Mesendoderm (in vitro differentiated cells): Measurements from ENCODE around the gene KRT6C.

ENCODE experiments used
- DNase-seq: peaks from one replicate; pipeline ENCODE4 v3.0.0; 2013
- H2AK5ac ChIP-seq: 2 replicates; pipeline ENCODE4 v1.6.1; 2013; ENCODE audit warnings: low read length, inconsistent platforms
- H2BK120ac ChIP-seq: 2 replicates; pipeline ENCODE4 v1.6.1; 2013; ENCODE audit warnings: low read depth, mild to moderate bottlenecking, low read length, moderate library complexity, mixed read lengths
- H2BK15ac ChIP-seq: replicated peaks from 2 replicates; pipeline ENCODE4 v1.6.1; 2013; ENCODE audit warnings: low read depth, mild to moderate bottlenecking, moderate library complexity
- H2BK5ac ChIP-seq: 2 replicates; pipeline ENCODE4 v1.6.1; 2013; ENCODE audit warnings: low read length, inconsistent platforms
- H3K18ac ChIP-seq: 2 replicates; pipeline ENCODE4 v1.6.1; 2013; ENCODE audit warnings: mild to moderate bottlenecking, low read length, mixed read lengths
- H3K23ac ChIP-seq: one replicate; pipeline ENCODE4 v1.6.1; 2013; ENCODE audit warnings: low read length
- H3K27ac ChIP-seq: 2 replicates; pipeline ENCODE4 v1.5.1; 2013; ENCODE audit warnings: low read depth, mild to moderate bottlenecking, inconsistent platforms, low read length, moderate library complexity
- H3K27me3 ChIP-seq: 2 replicates; pipeline ENCODE4 v1.6.1; 2013; ENCODE audit warnings: low read length, control low read depth, mild to moderate bottlenecking, inconsistent platforms; ENCODE audit not compliant: insufficient read depth, poor library complexity
- H3K36me3 ChIP-seq: 2 replicates; pipeline ENCODE4 v1.6.1; 2013; ENCODE audit warnings: low read length, inconsistent platforms; ENCODE audit not compliant: control insufficient read depth, insufficient read depth
- H3K4ac ChIP-seq: one replicate; pipeline ENCODE4 v1.6.1; 2013; ENCODE audit warnings: low read depth, mild to moderate bottlenecking, low read length, moderate library complexity
- H3K4me1 ChIP-seq: 2 replicates; pipeline ENCODE4 v1.6.1; 2013; ENCODE audit warnings: low read depth, low read length, inconsistent platforms; ENCODE audit not compliant: control insufficient read depth
- H3K4me2 ChIP-seq: 2 replicates; pipeline ENCODE4 v1.6.1; 2013; ENCODE audit warnings: low read length
- H3K4me3 ChIP-seq: 2 replicates; pipeline ENCODE4 v1.5.1; 2013; ENCODE audit warnings: mild to moderate bottlenecking, low read length
- H3K56ac ChIP-seq: one replicate; pipeline ENCODE4 v1.6.1; 2013; ENCODE audit warnings: low read length
- H3K79me1 ChIP-seq: 2 replicates; pipeline ENCODE4 v1.6.1; 2013; ENCODE audit warnings: low read length, inconsistent platforms
- H3K79me2 ChIP-seq: 2 replicates; pipeline ENCODE4 v1.6.1; 2013; ENCODE audit warnings: mild to moderate bottlenecking, low read length; ENCODE audit not compliant: control insufficient read depth, insufficient read depth
- H3K9ac ChIP-seq: 2 replicates; pipeline ENCODE4 v1.6.1; 2013; ENCODE audit warnings: low read length, inconsistent platforms
- H4K5ac ChIP-seq: one replicate; pipeline ENCODE4 v1.6.1; 2013; ENCODE audit warnings: low read length
- H4K8ac ChIP-seq: one replicate; pipeline ENCODE4 v1.6.1; 2013; ENCODE audit warnings: low read depth, mild to moderate bottlenecking, control low read depth, low read length, moderate library complexity
- WGBS: extraction: QIAGEN DNeasy Blood & Tissue Kit; methylation state at CpG from one replicate; pipeline ENCODE4 v1.1.7; 2013; ENCODE audit warnings: low lambda C conversion rate, missing lambda C conversion rate; ENCODE audit not compliant: insufficient coverage; ENCODE audit errors: extremely low coverage; 5-methylcytosine and 5-hydroxymethylcytosine counted together

Gene KRT6C

DNA sequence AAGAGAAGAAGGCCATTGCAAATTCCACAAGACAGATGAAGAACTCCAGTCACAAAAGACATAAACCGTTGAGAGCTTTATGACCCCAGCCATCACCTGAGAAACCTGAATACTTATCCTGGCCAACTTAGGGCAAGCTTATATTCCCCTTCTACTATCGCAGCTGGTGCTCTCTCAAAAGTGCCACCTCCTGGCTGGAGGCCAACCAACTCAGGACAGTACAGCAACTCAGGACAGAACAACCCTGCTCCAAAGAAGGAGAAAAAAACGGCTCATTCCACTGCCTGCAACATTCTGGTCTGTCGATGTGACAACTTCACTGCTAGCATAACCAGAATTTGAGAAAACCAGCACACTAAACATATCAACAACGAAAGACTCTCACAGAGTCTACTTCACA is 11.9 kb downstream of the KRT6C start:
- Histone ChIP-seq H3K4me3 (no peak overlapping the region), H2BK15ac (no peak overlapping the region), H3K36me3 (no peaks in the 10 kb centered on the region), H3K23ac (no peak overlapping the region), H3K18ac (no peak overlapping the region), H3K79me1 (no peaks in the 10 kb centered on the region), H3K79me2 (no peaks in the 10 kb centered on the region), H4K5ac (no peak overlapping the region), H4K8ac (no peak overlapping the region), H3K56ac (no peak overlapping the region), H2BK5ac (no peak overlapping the region), H2AK5ac (no peak overlapping the region), H2BK120ac (no peak overlapping the region), H3K4ac (no peak overlapping the region), H3K4me2 (no peak overlapping the region), H3K27me3 (no peaks in the 10 kb centered on the region), H3K27ac (no peak overlapping the region), H3K4me1 (no peaks in the 10 kb centered on the region), H3K9ac (no peak overlapping the region)
- DNase-seq = peak; percentile 11
- no CpG with 5 or more reads among the region's 5 CpGs for WGBS

GRCh38 chr12:52458861-52459260 is 14.7 kb downstream of the KRT6C start:
- WGBS = no CpG with 5 or more reads among the region's 5 CpGs
- no peaks in the 10 kb centered on the region for H3K4me1 ChIP-seq
- H3K27me3 ChIP-seq = no peaks in the 10 kb centered on the region
- no peak overlapping the region for H3K4me3 ChIP-seq
- H3K4me2 ChIP-seq = no peak overlapping the region
- no peak overlapping the region for H4K5ac ChIP-seq
- H2BK120ac ChIP-seq = no peak overlapping the region
- no peak overlapping the region for H3K23ac ChIP-seq
- no peak overlapping the region for H2AK5ac ChIP-seq
- H3K4ac ChIP-seq = no peak overlapping the region
- no peak overlapping the region for H3K18ac ChIP-seq
- H3K56ac ChIP-seq = no peak overlapping the region
- no peaks in the 10 kb centered on the region for H3K79me2 ChIP-seq
- H3K27ac ChIP-seq = no peak overlapping the region
- no peak overlapping the region for H3K9ac ChIP-seq
- no peak overlapping the region for H4K8ac ChIP-seq
- DNase-seq = no peak
- H3K79me1 ChIP-seq = no peaks in the 10 kb centered on the region
- H2BK5ac ChIP-seq = no peak overlapping the region
- no peak overlapping the region for H2BK15ac ChIP-seq
- no peaks in the 10 kb centered on the region for H3K36me3 ChIP-seq

DNA sequence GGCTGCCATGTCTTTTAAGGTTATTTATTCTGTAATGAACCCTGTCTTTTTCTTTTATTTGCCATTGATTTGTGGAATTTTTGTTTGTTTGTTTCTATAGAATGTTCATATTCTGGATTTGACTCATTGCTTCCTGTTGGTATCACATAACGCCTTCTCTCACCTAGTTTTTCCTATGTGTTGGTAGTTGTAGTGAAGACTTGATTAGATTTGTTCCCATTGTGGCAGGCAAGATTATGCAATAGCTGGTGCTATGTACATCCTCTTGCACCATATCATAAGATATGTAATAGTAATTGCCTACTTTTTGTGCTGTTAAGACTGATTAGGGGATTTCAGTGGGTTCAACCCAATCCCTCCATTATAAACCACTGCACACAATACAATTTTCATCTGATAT is 17.8 kb downstream of the KRT6C start:
- Histone ChIP-seq H3K18ac (no peak overlapping the region), H3K4me2 (no peak overlapping the region), H2BK120ac (no peak overlapping the region), H4K5ac (no peak overlapping the region), H3K27ac (no peak overlapping the region), H3K56ac (no peak overlapping the region), H3K79me1 (no peaks in the 10 kb centered on the region), H3K36me3 (no peaks in the 10 kb centered on the region), H4K8ac (no peak overlapping the region), H3K23ac (no peak overlapping the region), H3K79me2 (no peaks in the 10 kb centered on the region), H2BK15ac (no peak overlapping the region), H3K9ac (no peak overlapping the region), H3K27me3 (no peaks in the 10 kb centered on the region), H2BK5ac (no peak overlapping the region), H3K4me3 (no peak overlapping the region), H3K4me1 (no peaks in the 10 kb centered on the region), H2AK5ac (no peak overlapping the region), H3K4ac (no peak overlapping the region)
- no CpG with 5 or more reads among the region's 1 CpG for WGBS
- no peak for DNase-seq

- Histone ChIP-seq H3K79me2 (no peaks in the 10 kb centered on the region), H3K56ac (no peak overlapping the region), H2BK15ac (no peak overlapping the region), H3K79me1 (no peaks in the 10 kb centered on the region), H3K18ac (no peak overlapping the region), H3K36me3 (no peaks in the 10 kb centered on the region), H3K23ac (no peak overlapping the region), H3K4ac (no peak overlapping the region), H4K5ac (no peak overlapping the region), H3K4me3 (no peak overlapping the region), H3K27ac (no peak overlapping the region), H4K8ac (no peak overlapping the region), H2AK5ac (no peak overlapping the region), H3K4me1 (no peaks in the 10 kb centered on the region), H3K4me2 (no peak overlapping the region), H2BK120ac (no peak overlapping the region), H3K9ac (no peak overlapping the region), H2BK5ac (no peak overlapping the region), H3K27me3 (no peaks in the 10 kb centered on the region)
- no CpG with 5 or more reads among the region's 3 CpGs for WGBS
- DNase-seq = no peak
These were observed 19.0 kb downstream of the KRT6C start for GRCh38 chr12:52454411-52455201.

GRCh38 chr12:52452101-52452500 is 21.5 kb downstream of the KRT6C start, which contains the start of gene KRT6B:
KRT6B (minus strand) TSS chr12:52452146; CDS start chr12:52452078, 68 bp downstream.
- Histone ChIP-seq H3K56ac (no peak within 1 kb of the TSS), H3K4me1 (no peaks in the 10 kb centered on the region), H3K18ac (no peak within 1 kb of the TSS), H2BK120ac (no peak within 1 kb of the TSS), H3K27me3 (no peaks in the 10 kb centered on the region), H2AK5ac (no peak within 1 kb of the TSS), H3K36me3 (no peaks in the 10 kb centered on the region), H4K8ac (no peak within 1 kb of the TSS), H3K79me2 (no peaks in the 10 kb centered on the region), H3K4ac (no peak within 1 kb of the TSS), H3K27ac (no peak within 1 kb of the TSS), H2BK15ac (no peak within 1 kb of the TSS), H3K4me3 (no peak within 1 kb of the TSS), H2BK5ac (no peak within 1 kb of the TSS), H3K9ac (no peak within 1 kb of the TSS), H3K23ac (no peak within 1 kb of the TSS), H4K5ac (no peak within 1 kb of the TSS), H3K79me1 (no peaks in the 10 kb centered on the region), H3K4me2 (no peak within 1 kb of the TSS)
- WGBS = no CpG with 5 or more reads among the region's 6 CpGs
- DNase-seq = no peak

GRCh38 chr12:52448228-52448627 is 25.4 kb downstream of the KRT6C start:
- Histone ChIP-seq H2AK5ac (no peak overlapping the region), H3K27me3 (no peaks in the 10 kb centered on the region), H3K4me1 (no peaks in the 10 kb centered on the region), H3K9ac (no peak overlapping the region), H3K4me3 (no peak overlapping the region), H3K18ac (no peak overlapping the region), H4K8ac (no peak overlapping the region), H3K36me3 (no peaks in the 10 kb centered on the region), H2BK120ac (no peak overlapping the region), H3K27ac (no peak overlapping the region), H3K4me2 (no peak overlapping the region), H3K56ac (no peak overlapping the region), H3K4ac (no peak overlapping the region), H4K5ac (no peak overlapping the region), H2BK15ac (no peak overlapping the region), H3K79me1 (no peaks in the 10 kb centered on the region), H3K23ac (no peak overlapping the region), H3K79me2 (no peaks in the 10 kb centered on the region), H2BK5ac (no peak overlapping the region)
- WGBS = no CpG with 5 or more reads among the region's 3 CpGs
- no peak for DNase-seq
